ENCODE data around the gene PNMA8C. TPM values are rescaled to one million over a fixed set of nuclear protein-coding genes. Genes with fewer than 3 reads are reported as not detected.
"Not testable (repeated sequence)": the region's sequence is repeated elsewhere in the genome, so short reads cannot be mapped to it uniquely, and the experiment has no call there.

Gene PNMA8C
- total RNA-seq, 1 experiment from 2014 or later: not detected

- intact Hi-C loops (cut with micrococcal nuclease; ENCODE audit: unreplicated experiment): no loop called here
- no peak for DNase-seq
- H3K36me3 Mint-ChIP-seq (ENCODE audit: insufficient read depth, unreplicated experiment): peaks cover 32% of the 10 kb centered on the region
- H3K9me3 Mint-ChIP-seq (ENCODE audit: low read depth, unreplicated experiment): no peaks in the 10 kb centered on the region
- no TSS peak for BruUV-seq (replicated peaks)
- H3K27ac Mint-ChIP-seq (ENCODE audit: unreplicated experiment): no peak overlapping the region
- no peak overlapping the region for H3K4me3 Mint-ChIP-seq (ENCODE audit: low read depth, unreplicated experiment)
- TF ChIP-seq CTCF (IDR thresholded peaks at IDR 0.05; ENCODE audit: unreplicated experiment): no peak
- H3K27me3 Mint-ChIP-seq (ENCODE audit: unreplicated experiment): no peaks in the 10 kb centered on the region
- H3K4me1 Mint-ChIP-seq (ENCODE audit: low read depth, unreplicated experiment): no peaks in the 10 kb centered on the region
- CTCF ChIA-PET: no interaction called here
These were observed 47.4 kb downstream of the PNMA8C start for GRCh38 chr19:46381346-46381745.

GRCh38 chr19:46380690-46381089 lies 48.0 kb downstream of the PNMA8C start:
- no peaks in the 10 kb centered on the region for H3K27me3 Mint-ChIP-seq (ENCODE audit: unreplicated experiment)
- no peaks in the 10 kb centered on the region for H3K9me3 Mint-ChIP-seq (ENCODE audit: low read depth, unreplicated experiment)
- CTCF ChIA-PET: no interaction called here
- DNase-seq: no peak
- no TSS peak for BruUV-seq (replicated peaks)
- H3K4me1 Mint-ChIP-seq (ENCODE audit: low read depth, unreplicated experiment): no peaks in the 10 kb centered on the region
- intact Hi-C loops (cut with micrococcal nuclease; ENCODE audit: unreplicated experiment): no loop called here
- no peak overlapping the region for H3K4me3 Mint-ChIP-seq (ENCODE audit: low read depth, unreplicated experiment)
- no peak overlapping the region for H3K27ac Mint-ChIP-seq (ENCODE audit: unreplicated experiment)
- no peak for TF ChIP-seq CTCF (IDR thresholded peaks at IDR 0.05; ENCODE audit: unreplicated experiment)
- H3K36me3 Mint-ChIP-seq (ENCODE audit: insufficient read depth, unreplicated experiment): peaks cover 33% of the 10 kb centered on the region

GRCh38 chr19:46378268-46378667 lies 50.5 kb downstream of the PNMA8C start:
- peaks cover 44% of the 10 kb centered on the region for H3K36me3 Mint-ChIP-seq (ENCODE audit: insufficient read depth, unreplicated experiment)
- peaks cover 17% of the 10 kb centered on the region for H3K4me1 Mint-ChIP-seq (ENCODE audit: low read depth, unreplicated experiment)
- DNase-seq: no peak
- no TSS peak for BruUV-seq (replicated peaks)
- no peaks in the 10 kb centered on the region for H3K27me3 Mint-ChIP-seq (ENCODE audit: unreplicated experiment)
- H3K9me3 Mint-ChIP-seq (ENCODE audit: low read depth, unreplicated experiment): no peaks in the 10 kb centered on the region
- H3K4me3 Mint-ChIP-seq (ENCODE audit: low read depth, unreplicated experiment): no peak overlapping the region
- H3K27ac Mint-ChIP-seq (ENCODE audit: unreplicated experiment): no peak overlapping the region
- intact Hi-C loops (cut with micrococcal nuclease; ENCODE audit: unreplicated experiment): no loop called here
- CTCF ChIA-PET: interaction anchor here (0.6 to 1.3 kb wide), 2 partner anchors 17 to 300 kb away, joined by 3 to 5 read pairs; no protein-coding TSS in a partner anchor
- TF ChIP-seq CTCF (IDR thresholded peaks at IDR 0.05; ENCODE audit: unreplicated experiment): no peak

- Mint-ChIP-seq H3K4me1 (ENCODE audit: low read depth, unreplicated experiment) (peaks cover 27% of the 10 kb centered on the region), H3K9me3 (ENCODE audit: low read depth, unreplicated experiment) (no peaks in the 10 kb centered on the region), H3K27me3 (ENCODE audit: unreplicated experiment) (no peaks in the 10 kb centered on the region), H3K36me3 (ENCODE audit: insufficient read depth, unreplicated experiment) (peaks cover 47% of the 10 kb centered on the region), H3K27ac (ENCODE audit: unreplicated experiment) (no peak overlapping the region), H3K4me3 (ENCODE audit: low read depth, unreplicated experiment) (no peak overlapping the region)
- no peak for DNase-seq
- CTCF ChIA-PET: interaction anchor here (1.3 kb wide), 1 partner anchor 298 kb away, joined by 3 read pairs; no protein-coding TSS in a partner anchor
- intact Hi-C loops (cut with micrococcal nuclease; ENCODE audit: unreplicated experiment): no loop called here
- BruUV-seq (replicated peaks): no TSS peak
- TF ChIP-seq CTCF (IDR thresholded peaks at IDR 0.05; ENCODE audit: unreplicated experiment): no peak
These were observed 52.2 kb downstream of the PNMA8C start for GRCh38 chr19:46376241-46377153.

- H3K27me3 Mint-ChIP-seq (ENCODE audit: unreplicated experiment); H3K4me3 Mint-ChIP-seq (ENCODE audit: low read depth, unreplicated experiment); CTCF ChIA-PET; H3K9me3 Mint-ChIP-seq (ENCODE audit: low read depth, unreplicated experiment); intact Hi-C loops (cut with micrococcal nuclease; ENCODE audit: unreplicated experiment); DNase-seq; H3K27ac Mint-ChIP-seq (ENCODE audit: unreplicated experiment); BruUV-seq (replicated peaks): not testable (repeated sequence)
- Mint-ChIP-seq H3K4me1 (ENCODE audit: low read depth, unreplicated experiment) (peaks cover 36% of the 10 kb centered on the region), H3K36me3 (ENCODE audit: insufficient read depth, unreplicated experiment) (peaks cover 52% of the 10 kb centered on the region)
These were observed 53.2 kb downstream of the PNMA8C start for GRCh38 chr19:46375476-46376067.

Measured in Calu3 (cell line).